ENCODE measurements around the gene ATAD2B.
"Not testable (repeated sequence)": the region's sequence is repeated elsewhere in the genome, so short reads cannot be mapped to it uniquely, and the experiment has no call there.

The ATAD2B gene

GRCh38 chr2:23926750-23927571, at the start of gene ATAD2B:
TSS of gene ATAD2B (minus strand) at chr2:23927123. CDS start at chr2:23926770, 353 bp downstream.
- peak; percentile 94 for DNase-seq

- DNase-seq, result no peak
Observed at GRCh38 chr2:23967846-23968245, 40.9 kb upstream of the ATAD2B start.

GRCh38 chr2:23954325-23955014, 27.5 kb upstream of the ATAD2B start:
- DNase-seq, result no peak

GRCh38 chr2:23953625-23954024, 26.7 kb upstream of the ATAD2B start:
- DNase-seq, result no peak

GRCh38 chr2:23952558-23952957, 25.6 kb upstream of the ATAD2B start:
- not testable (repeated sequence) for DNase-seq

GRCh38 chr2:23947350-23947749, 20.4 kb upstream of the ATAD2B start:
- DNase-seq, result no peak

GRCh38 chr2:23944976-23945375, 18.1 kb upstream of the ATAD2B start:
- DNase-seq, result no peak

- no peak for DNase-seq
Observed at GRCh38 chr2:23944527-23944926, 17.6 kb upstream of the ATAD2B start.

- DNase-seq, result no peak
Observed at GRCh38 chr2:23943666-23944065, 16.7 kb upstream of the ATAD2B start.

GRCh38 chr2:23941644-23942043, 14.7 kb upstream of the ATAD2B start:
- DNase-seq, result no peak

GRCh38 chr2:23940718-23941620, 14.0 kb upstream of the ATAD2B start:
- DNase-seq, result no peak

- DNase-seq, result peak; percentile 76
Observed at GRCh38 chr2:23939987-23940717, 13.2 kb upstream of the ATAD2B start, which contains the start of gene UBXN2A. TSS of gene UBXN2A (plus strand) at chr2:23940463. CDS start at chr2:23958315, 17,852 bp downstream.

GRCh38 chr2:23934259-23934658, 7.3 kb upstream of the ATAD2B start:
- no peak for DNase-seq

- DNase-seq, result peak; percentile 34
Observed at GRCh38 chr2:23926290-23926749, 603 bp downstream of the ATAD2B start.

GRCh38 chr2:23925702-23926289, 1.1 kb downstream of the ATAD2B start:
- peak; percentile 39 for DNase-seq

GRCh38 chr2:23924589-23925359, 2.1 kb downstream of the ATAD2B start:
- no peak for DNase-seq

GRCh38 chr2:23918837-23919489, 8.0 kb downstream of the ATAD2B start:
- no peak for DNase-seq

GRCh38 chr2:23916727-23917405, 10.1 kb downstream of the ATAD2B start:
- no peak for DNase-seq

- DNase-seq, result no peak
Observed at GRCh38 chr2:23915327-23915726, 11.6 kb downstream of the ATAD2B start.

- no peak for DNase-seq
Observed at GRCh38 chr2:23912054-23912453, 14.9 kb downstream of the ATAD2B start.

Measured in activated CD8-positive, alpha-beta memory T cell treated with anti-CD3 and anti-CD28 coated beads, Interleukin-2, amount 50 U/mL, for 4 hours (primary cell).